Memory B cell (primary cell): ENCODE measurements around the gene RASGRF2.

Source experiments
- ATAC-seq: fragments of 150-1000 bp; cut with Tn5 transposase; 2 replicates; pipeline ENCODE4 v1.10.0; 2021; ENCODE audit warnings: low read depth, mild to moderate bottlenecking, moderate library complexity
- DNase-seq, 2 donors: peaks; one replicate each; pipeline ENCODE4 v3.0.0; 2022; ENCODE audit warnings: low spot score in 2 of 2
- H3K27ac Mint-ChIP-seq: one replicate; pipeline ENCODE4 v1.8.0; 2022; ENCODE audit warnings: mild to moderate bottlenecking, moderate library complexity, mixed read lengths
- H3K27me3 Mint-ChIP-seq: one replicate; pipeline ENCODE4 v1.8.0; 2022; ENCODE audit warnings: mixed read lengths
- H3K36me3 Mint-ChIP-seq: one replicate; pipeline ENCODE4 v1.8.0; 2022; ENCODE audit warnings: mild to moderate bottlenecking, mixed read lengths
- H3K4me1 Mint-ChIP-seq: one replicate; pipeline ENCODE4 v1.8.0; 2022; ENCODE audit warnings: mixed read lengths
- H3K4me3 Mint-ChIP-seq: one replicate; pipeline ENCODE4 v1.8.0; 2022; ENCODE audit warnings: mild to moderate bottlenecking, moderate library complexity, mixed read lengths
- H3K9me3 Mint-ChIP-seq: one replicate; pipeline ENCODE4 v1.8.0; 2022; ENCODE audit warnings: mixed read lengths

Gene RASGRF2

GRCh38 chr5:81188962-81189361, 228.8 kb downstream of the RASGRF2 start:
- Mint-ChIP-seq H3K4me1 (peaks cover 3% of the 10 kb centered on the region), H3K27me3 (peaks cover 5% of the 10 kb centered on the region), H3K36me3 (no peaks in the 10 kb centered on the region), H3K9me3 (no peaks in the 10 kb centered on the region), H3K27ac (no peak overlapping the region), H3K4me3 (no peak overlapping the region)
- ATAC-seq (no peak), DNase-seq (no peak)

DNA sequence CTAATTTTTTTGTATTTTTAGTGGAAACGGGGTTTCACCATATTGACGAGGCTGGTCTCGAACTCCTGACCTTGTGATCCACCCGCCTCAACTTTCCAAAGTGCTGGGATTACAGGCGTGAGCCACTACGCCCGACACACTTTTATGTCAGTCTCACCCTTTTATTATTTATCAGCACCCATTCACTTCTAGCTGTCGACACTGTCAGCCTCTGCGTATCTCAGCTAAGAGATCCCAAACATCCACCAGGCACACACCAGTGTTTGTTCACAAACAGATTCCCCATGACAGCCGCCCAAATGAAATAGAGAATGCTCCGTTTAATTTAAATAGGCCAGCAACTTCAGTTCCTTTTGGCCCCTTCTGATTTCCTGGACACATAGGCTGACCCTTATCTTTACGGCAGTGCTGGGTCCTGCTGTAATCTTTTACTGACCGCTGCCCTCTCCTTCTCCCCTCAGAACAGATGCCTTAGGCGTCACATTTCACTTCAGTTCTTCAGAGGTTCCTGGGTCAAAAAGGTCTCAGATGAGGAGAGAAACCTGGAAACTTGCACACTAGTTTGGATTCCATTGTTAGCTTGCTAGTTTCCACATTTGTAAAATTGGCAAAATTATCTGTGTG, 229.8 kb downstream of the RASGRF2 start:
- peaks cover 4% of the 10 kb centered on the region for H3K4me1 Mint-ChIP-seq
- H3K36me3 Mint-ChIP-seq, result no peaks in the 10 kb centered on the region
- ATAC-seq (no peak), DNase-seq (no peak)
- H3K27me3 Mint-ChIP-seq, result peaks cover 7% of the 10 kb centered on the region
- no peak overlapping the region for H3K27ac Mint-ChIP-seq
- H3K9me3 Mint-ChIP-seq, result no peaks in the 10 kb centered on the region
- no peak overlapping the region for H3K4me3 Mint-ChIP-seq

DNA sequence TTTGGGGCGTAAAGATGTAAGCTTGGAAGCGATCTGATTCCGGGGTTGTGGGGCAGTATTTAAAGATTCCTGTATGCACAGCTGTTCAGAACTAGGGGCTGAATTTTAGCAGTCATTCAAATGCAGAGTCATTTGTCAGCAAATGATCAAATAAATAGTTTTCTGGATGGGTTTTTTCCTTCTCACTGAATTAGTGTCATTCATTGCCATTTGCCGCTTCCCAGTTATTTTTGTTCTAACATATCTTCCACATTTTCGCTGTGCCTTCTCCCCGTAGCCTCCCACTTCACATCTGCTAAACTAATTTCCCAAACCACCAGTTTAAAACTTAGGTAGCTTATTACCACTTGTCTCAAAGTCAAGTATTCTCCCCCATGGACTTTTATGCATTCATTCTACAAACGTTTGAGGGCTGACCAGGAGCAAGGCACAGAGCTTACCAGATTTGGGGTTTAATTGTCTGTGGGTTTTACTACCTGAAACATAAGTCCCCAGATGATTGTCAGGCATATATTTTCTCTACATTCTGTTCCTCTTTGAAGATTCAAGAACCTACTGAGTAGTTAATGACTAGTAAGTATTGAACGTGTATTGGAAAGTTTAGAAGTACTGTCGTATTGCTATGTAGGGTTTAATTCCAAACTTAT, 231.7 kb downstream of the RASGRF2 start:
- H3K36me3 Mint-ChIP-seq, result no peaks in the 10 kb centered on the region
- H3K27me3 Mint-ChIP-seq, result peaks cover 7% of the 10 kb centered on the region
- DNase-seq (no peak), ATAC-seq (no peak)
- H3K4me1 Mint-ChIP-seq, result peaks cover 5% of the 10 kb centered on the region
- H3K4me3 Mint-ChIP-seq, result no peak overlapping the region
- H3K27ac Mint-ChIP-seq, result no peak overlapping the region
- no peaks in the 10 kb centered on the region for H3K9me3 Mint-ChIP-seq

GRCh38 chr5:81192373-81192750, 232.2 kb downstream of the RASGRF2 start:
- DNase-seq, result no peak
- H3K27ac Mint-ChIP-seq, result no peak overlapping the region
- H3K4me3 Mint-ChIP-seq, result no peak overlapping the region
- H3K9me3 Mint-ChIP-seq, result no peaks in the 10 kb centered on the region
- H3K27me3 Mint-ChIP-seq, result peaks cover 7% of the 10 kb centered on the region
- no peak for ATAC-seq
- no peaks in the 10 kb centered on the region for H3K36me3 Mint-ChIP-seq
- H3K4me1 Mint-ChIP-seq, result peaks cover 5% of the 10 kb centered on the region

- H3K9me3 Mint-ChIP-seq, result no peaks in the 10 kb centered on the region
- no peaks in the 10 kb centered on the region for H3K36me3 Mint-ChIP-seq
- H3K27ac Mint-ChIP-seq, result no peak overlapping the region
- DNase-seq (peak; percentile 57 to 77), ATAC-seq (peak; percentile 89)
- H3K27me3 Mint-ChIP-seq, result peaks cover 7% of the 10 kb centered on the region
- H3K4me3 Mint-ChIP-seq, result no peak overlapping the region
- peaks cover 5% of the 10 kb centered on the region for H3K4me1 Mint-ChIP-seq
Observed at GRCh38 chr5:81194633-81195334, 234.6 kb downstream of the RASGRF2 start.

GRCh38 chr5:81195335-81195929, 235.3 kb downstream of the RASGRF2 start:
- Mint-ChIP-seq H3K4me1 (peaks cover 5% of the 10 kb centered on the region), H3K27me3 (peaks cover 6% of the 10 kb centered on the region), H3K27ac (no peak overlapping the region), H3K9me3 (no peaks in the 10 kb centered on the region), H3K4me3 (no peak overlapping the region), H3K36me3 (no peaks in the 10 kb centered on the region)
- no peak for DNase-seq
- ATAC-seq, result no peak

DNA sequence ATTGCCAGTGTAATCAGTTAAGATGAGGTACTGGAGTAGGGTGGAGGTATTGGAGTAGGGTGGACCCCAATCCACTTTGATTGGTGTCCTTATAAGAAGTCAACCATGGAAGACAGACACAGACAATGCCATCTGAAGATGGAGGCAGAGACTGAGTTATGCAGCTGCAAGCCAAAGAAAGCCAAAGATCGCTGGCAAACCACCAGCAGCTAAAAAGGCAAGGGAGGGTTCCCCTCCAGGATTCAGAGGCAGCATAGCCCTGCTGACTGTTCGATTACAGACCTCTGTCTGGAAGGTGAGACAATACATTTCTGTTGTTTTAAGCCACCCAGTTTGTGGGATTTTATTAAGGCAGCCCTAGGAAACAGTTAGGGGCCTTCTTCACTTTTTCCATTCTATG, 242.5 kb downstream of the RASGRF2 start:
- DNase-seq (no peak), ATAC-seq (no peak)
- Mint-ChIP-seq H3K36me3 (no peaks in the 10 kb centered on the region), H3K27me3 (peaks cover 2% of the 10 kb centered on the region), H3K4me1 (no peaks in the 10 kb centered on the region), H3K27ac (no peak overlapping the region), H3K9me3 (no peaks in the 10 kb centered on the region), H3K4me3 (no peak overlapping the region)

GRCh38 chr5:81203729-81204128, 243.6 kb downstream of the RASGRF2 start:
- Mint-ChIP-seq H3K36me3 (no peaks in the 10 kb centered on the region), H3K4me3 (no peak overlapping the region), H3K9me3 (no peaks in the 10 kb centered on the region), H3K27ac (no peak overlapping the region), H3K27me3 (peaks cover 2% of the 10 kb centered on the region), H3K4me1 (no peaks in the 10 kb centered on the region)
- no peak for DNase-seq
- no peak for ATAC-seq

DNA sequence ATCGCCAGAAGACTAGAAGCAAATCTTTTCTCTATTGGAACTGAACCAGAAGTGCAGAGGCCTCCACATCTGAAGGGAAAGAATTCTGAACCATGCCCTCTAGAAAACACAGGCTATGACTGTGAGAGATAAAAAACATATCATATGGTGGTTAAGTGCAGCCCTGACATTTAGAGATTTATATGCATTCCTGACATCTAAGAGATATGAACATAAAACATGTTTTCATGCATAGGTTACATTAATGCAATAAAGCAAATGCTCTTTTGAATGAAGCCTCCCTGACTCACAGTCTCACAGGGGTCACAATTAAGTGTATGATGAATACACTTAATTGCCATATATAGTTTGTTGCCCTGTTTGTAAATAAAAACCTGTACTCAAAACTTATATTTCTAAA, 244.0 kb downstream of the RASGRF2 start:
- DNase-seq (no peak), ATAC-seq (no peak)
- H3K9me3 Mint-ChIP-seq, result no peaks in the 10 kb centered on the region
- no peak overlapping the region for H3K4me3 Mint-ChIP-seq
- H3K27me3 Mint-ChIP-seq, result peaks cover 2% of the 10 kb centered on the region
- H3K27ac Mint-ChIP-seq, result no peak overlapping the region
- H3K36me3 Mint-ChIP-seq, result no peaks in the 10 kb centered on the region
- H3K4me1 Mint-ChIP-seq, result no peaks in the 10 kb centered on the region

DNA sequence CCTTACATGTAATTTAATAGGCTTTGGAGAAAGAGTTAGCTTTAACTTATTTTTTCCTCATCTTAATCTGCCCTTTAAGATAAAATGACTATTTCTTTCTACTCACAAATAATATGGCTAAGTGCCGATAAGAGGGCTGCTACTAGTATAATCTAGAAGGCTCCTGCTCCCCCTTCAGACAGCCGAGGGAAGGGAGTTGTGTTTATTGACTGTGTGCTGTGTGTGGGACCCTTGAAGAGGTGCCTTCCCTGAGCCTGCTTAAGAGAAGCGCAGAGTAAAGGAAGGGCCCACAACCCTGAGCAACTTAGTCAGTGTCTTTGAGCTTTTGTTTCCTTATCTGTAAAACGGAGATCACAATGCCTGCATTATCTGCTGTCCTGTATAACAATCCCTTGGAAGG, 244.9 kb downstream of the RASGRF2 start:
- no peaks in the 10 kb centered on the region for H3K4me1 Mint-ChIP-seq
- DNase-seq (no peak), ATAC-seq (no peak)
- no peaks in the 10 kb centered on the region for H3K9me3 Mint-ChIP-seq
- no peak overlapping the region for H3K27ac Mint-ChIP-seq
- no peaks in the 10 kb centered on the region for H3K36me3 Mint-ChIP-seq
- peaks cover 2% of the 10 kb centered on the region for H3K27me3 Mint-ChIP-seq
- H3K4me3 Mint-ChIP-seq, result no peak overlapping the region

GRCh38 chr5:81207009-81207408, 246.8 kb downstream of the RASGRF2 start:
- ATAC-seq, result no peak
- Mint-ChIP-seq H3K27ac (no peak overlapping the region), H3K27me3 (peaks cover 9% of the 10 kb centered on the region), H3K9me3 (no peaks in the 10 kb centered on the region), H3K4me1 (peaks cover 2% of the 10 kb centered on the region), H3K36me3 (no peaks in the 10 kb centered on the region), H3K4me3 (no peak overlapping the region)
- no peak for DNase-seq

DNA sequence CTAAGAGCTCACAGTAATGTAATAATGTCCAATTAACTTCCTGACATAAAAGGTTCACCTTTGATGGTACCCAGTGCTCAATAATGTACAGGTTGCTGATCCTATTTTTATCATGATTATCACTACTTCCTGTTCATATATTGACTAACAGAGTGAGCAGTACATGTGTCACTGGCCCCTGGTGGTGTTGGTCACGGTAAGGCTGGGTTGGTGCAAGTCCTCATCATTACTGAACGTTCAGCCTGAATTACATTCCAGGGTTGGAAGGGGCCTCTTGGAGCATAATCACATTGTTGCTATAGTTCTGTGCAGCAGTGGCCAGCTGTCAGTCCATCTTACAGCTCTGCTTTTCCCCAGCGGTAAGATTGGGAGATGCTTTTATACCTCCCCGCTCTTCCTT, 248.7 kb downstream of the RASGRF2 start:
- Mint-ChIP-seq H3K9me3 (no peaks in the 10 kb centered on the region), H3K36me3 (no peaks in the 10 kb centered on the region), H3K4me3 (no peak overlapping the region), H3K4me1 (peaks cover 7% of the 10 kb centered on the region), H3K27ac (no peak overlapping the region), H3K27me3 (peaks cover 9% of the 10 kb centered on the region)
- ATAC-seq, result no peak
- DNase-seq, result no peak

GRCh38 chr5:81209386-81209785, 249.2 kb downstream of the RASGRF2 start:
- no peak for ATAC-seq
- peaks cover 9% of the 10 kb centered on the region for H3K27me3 Mint-ChIP-seq
- H3K9me3 Mint-ChIP-seq, result no peaks in the 10 kb centered on the region
- H3K4me1 Mint-ChIP-seq, result peaks cover 7% of the 10 kb centered on the region
- H3K27ac Mint-ChIP-seq, result no peak overlapping the region
- H3K36me3 Mint-ChIP-seq, result no peaks in the 10 kb centered on the region
- H3K4me3 Mint-ChIP-seq, result no peak overlapping the region
- DNase-seq, result no peak

GRCh38 chr5:81209869-81210493, 249.8 kb downstream of the RASGRF2 start:
- Mint-ChIP-seq H3K4me3 (no peak overlapping the region), H3K36me3 (no peaks in the 10 kb centered on the region), H3K9me3 (no peaks in the 10 kb centered on the region), H3K27ac (no peak overlapping the region), H3K27me3 (peaks cover 9% of the 10 kb centered on the region), H3K4me1 (peaks cover 7% of the 10 kb centered on the region)
- DNase-seq (no peak), ATAC-seq (no peak)
